IMR-90 (cell line): ENCODE results near the gene ARL5C. TPM values are rescaled to one million over a fixed set of nuclear protein-coding genes. Genes with fewer than 3 reads are reported as not detected.

Experiments
- ATAC-seq: fragments of 200-7000 bp; cut with Tn5 transposase; 2 replicates; pipeline ENCODE4 v1.9.1; 2020; ENCODE audit warnings: low read depth, mild to moderate bottlenecking, moderate library complexity
- BruUV-seq: library from RNA; stranded (reverse); fragments of 400-500 nt; replicated peaks from 2 replicates; lab custom pipeline; 2021; lab: Mats Ljungman, UMichigan
- CTCF ChIA-PET: fragments of 300-600 bp; formaldehyde crosslinking; extraction: SDS; loops from one replicate; lab custom pipeline; 2021; ENCODE audit warnings: antibody characterized with exemption; lab: Yijun Ruan, JAX
- POLR2A ChIA-PET: fragments of 300-600 bp; sonication (Branson Sonifier 250); formaldehyde crosslinking; loops from one replicate; lab custom pipeline; 2022; ENCODE audit warnings: antibody characterized with exemption; ENCODE audit not compliant: unreplicated experiment; lab: Charles Lee
- DNase-seq: peaks from one replicate; pipeline ENCODE4 v3.0.0; 2013
- H2AFZ ChIP-seq: replicated peaks from 2 replicates; pipeline ENCODE3; 2013; ENCODE audit warnings: low read length, mild to moderate bottlenecking; ENCODE audit not compliant: poor library complexity
- H2AK5ac ChIP-seq: 2 replicates; pipeline ENCODE4 v1.6.1; 2013; ENCODE audit warnings: low read depth, low read length, inconsistent platforms
- H2AK9ac ChIP-seq: replicated peaks from 2 replicates; pipeline ENCODE3; 2013; ENCODE audit warnings: mild to moderate bottlenecking, low read depth, low read length, moderate library complexity; ENCODE audit not compliant: poor library complexity
- H2BK120ac ChIP-seq: 2 replicates; pipeline ENCODE4 v1.6.1; 2013; ENCODE audit warnings: low read depth, low read length, inconsistent platforms
- H2BK15ac ChIP-seq: 3 replicates; pipeline ENCODE4 v1.6.1; 2013; ENCODE audit warnings: low read depth, low read length, inconsistent platforms
- H2BK20ac ChIP-seq: 2 replicates; pipeline ENCODE4 v1.6.1; 2013; ENCODE audit warnings: low read depth, mild to moderate bottlenecking, inconsistent platforms, low read length, moderate library complexity
- H2BK5ac ChIP-seq: 2 replicates; pipeline ENCODE4 v1.6.1; 2013; ENCODE audit warnings: mild to moderate bottlenecking, low read depth, low read length, inconsistent platforms; ENCODE audit not compliant: poor library complexity, severe bottlenecking
- H3K14ac ChIP-seq: replicated peaks from 2 replicates; pipeline ENCODE4 v1.6.1; 2013; ENCODE audit warnings: low read depth, low read length, inconsistent platforms
- H3K18ac ChIP-seq: 2 replicates; pipeline ENCODE4 v1.6.1; 2013; ENCODE audit warnings: low read depth, low read length, control low read depth
- H3K23ac ChIP-seq: 2 replicates; pipeline ENCODE4 v1.6.1; 2013; ENCODE audit warnings: low read depth, low read length, inconsistent platforms
- H3K27ac ChIP-seq: 2 replicates; pipeline ENCODE4 v1.5.1; 2013; ENCODE audit warnings: mild to moderate bottlenecking, control low read depth, low read length; ENCODE audit not compliant: insufficient read depth
- H3K27me3 ChIP-seq: 2 replicates; pipeline ENCODE4 v1.6.1; 2013; ENCODE audit warnings: low read length; ENCODE audit not compliant: control insufficient read depth, insufficient read depth
- H3K36me3 ChIP-seq: 2 replicates; pipeline ENCODE4 v1.6.1; 2013; ENCODE audit warnings: low read length, mixed read lengths; ENCODE audit not compliant: control insufficient read depth, insufficient read depth
- H3K4ac ChIP-seq: 2 replicates; pipeline ENCODE4 v1.6.1; 2013; ENCODE audit warnings: low read depth, low read length, inconsistent platforms
- H3K4me1 ChIP-seq: 2 replicates; pipeline ENCODE4 v1.6.1; 2013; ENCODE audit warnings: low read length, mixed read lengths; ENCODE audit not compliant: control insufficient read depth, insufficient read depth
- H3K4me2 ChIP-seq: 2 replicates; pipeline ENCODE4 v1.6.1; 2013; ENCODE audit warnings: low read depth, mild to moderate bottlenecking, control low read depth, low read length, moderate library complexity
- H3K4me3 ChIP-seq: 2 replicates; pipeline ENCODE4 v1.5.1; 2013; ENCODE audit warnings: low read depth, mild to moderate bottlenecking, control low read depth, low read length, moderate library complexity; ENCODE audit not compliant: insufficient read depth
- H3K56ac ChIP-seq: 2 replicates; pipeline ENCODE4 v1.6.1; 2013; ENCODE audit warnings: low read length, inconsistent platforms; ENCODE audit not compliant: insufficient read depth; ENCODE audit errors: extremely low read depth
- H3K79me1 ChIP-seq, 2 experiments: 2 replicates each; pipeline ENCODE4 v1.6.1; 2013; ENCODE audit warnings: low read length in 2 of 2, inconsistent platforms in 1 of 2, low read depth in 1 of 2
- H3K9ac ChIP-seq: 2 replicates; pipeline ENCODE4 v1.6.1; 2013; ENCODE audit warnings: low read depth, low read length, control low read depth
- H3K9me1 ChIP-seq: 2 replicates; pipeline ENCODE4 v1.6.1; 2013; ENCODE audit warnings: low read length, inconsistent platforms; ENCODE audit not compliant: insufficient read depth
- H3K9me3 ChIP-seq: 2 replicates; pipeline ENCODE4 v1.6.1; 2013; ENCODE audit warnings: low read length; ENCODE audit not compliant: control insufficient read depth, insufficient read depth
- H4K20me1 ChIP-seq: 2 replicates; pipeline ENCODE4 v1.6.1; 2013; ENCODE audit warnings: low read length, inconsistent platforms; ENCODE audit not compliant: insufficient read depth
- H4K5ac ChIP-seq: 2 replicates; pipeline ENCODE4 v1.6.1; 2013; ENCODE audit warnings: mild to moderate bottlenecking, low read depth, low read length, control low read depth
- H4K8ac ChIP-seq, 2 experiments: 2 replicates each; pipeline ENCODE4 v1.6.1; 2013; ENCODE audit warnings: low read depth in 2 of 2, low read length in 2 of 2, control low read depth in 1 of 2, inconsistent platforms in 1 of 2
- H4K91ac ChIP-seq: 2 replicates; pipeline ENCODE4 v1.6.1; 2013; ENCODE audit warnings: low read depth, low read length, inconsistent platforms; ENCODE audit not compliant: insufficient read depth
- CHD1 ChIP-seq: IDR thresholded peaks from 2 replicates; pipeline ENCODE4 v1.6.1; 2012; ENCODE audit warnings: low read depth, low read length, improper control_type of control experiment
- MAZ ChIP-seq: IDR thresholded peaks from 2 replicates; pipeline ENCODE4 v1.6.1; 2012; ENCODE audit warnings: low read depth, mild to moderate bottlenecking, low read length, improper control_type of control experiment, moderate library complexity, borderline replicate concordance
- MXI1 ChIP-seq: IDR thresholded peaks from 2 replicates; pipeline ENCODE4 v1.6.1; 2012; ENCODE audit warnings: low read depth, mild to moderate bottlenecking, low read length, moderate library complexity, borderline replicate concordance
- RAD21 ChIP-seq: IDR thresholded peaks from 2 replicates; pipeline ENCODE4 v1.6.1; 2012; ENCODE audit warnings: low read length, improper control_type of control experiment
- SMC3 ChIP-seq: fragments of 150-350 bp; IDR thresholded peaks from 2 replicates; pipeline ENCODE4 v1.6.1; 2016; ENCODE audit warnings: low read depth, mild to moderate bottlenecking, antibody characterized with exemption, low read length, moderate library complexity
- USF2 ChIP-seq: fragments of 150-350 bp; IDR thresholded peaks from 2 replicates; pipeline ENCODE4 v1.6.1; 2017; ENCODE audit warnings: mild to moderate bottlenecking, antibody characterized with exemption, low read length, low read depth
- WGBS, 2 experiments: methylation state at CpG; one replicate each; pipeline versions ENCODE4 v1.1.5 to v1.1.7; 2013; ENCODE audit warnings: missing lambda C conversion rate in 2 of 2; ENCODE audit not compliant: insufficient read length in 1 of 2; ENCODE audit errors: extremely low coverage in 2 of 2; 5-methylcytosine and 5-hydroxymethylcytosine counted together
- dilution Hi-C: fragments of 300-500 bp; cut with HindIII; formaldehyde crosslinking; loops from one replicate; pipeline ENCODE4 v1.14.3; 2018; ENCODE audit warnings: low sequenced_read_pairs; ENCODE audit not compliant: unreplicated experiment
- in situ Hi-C: fragments of 300-500 bp; cut with MboI; formaldehyde crosslinking; loops from 3 replicates; pipeline ENCODE4 v1.14.3; 2019; ENCODE audit warnings: low sequenced_read_pairs, inconsistent platforms, mixed read lengths
- intact Hi-C: fragments of 100-400 bp; cut with micrococcal nuclease; formaldehyde crosslinking; loops from 2 replicates; pipeline ENCODE4 v1.10.0; 2022
- polyA plus RNA-seq, 3 experiments: library from polyadenylated mRNA; depleted of rRNA; stranded (reverse); fragments of >200 nt; gene quantifications; 2 replicates each; pipeline ENCODE4 v1.2.3, GENCODE V29; 2012; ENCODE audit warnings: low replicate concordance in 1 of 3
- total RNA-seq: library from RNA; depleted of rRNA; stranded (reverse); fragments of >200 nt; gene quantifications from 2 replicates; pipeline ENCODE4 v1.2.3, GENCODE V29; 2012
- TF ChIP-seq, protein P1 (sequence below): conservative IDR thresholded peaks from 2 replicates; pipeline ENCODE4 v1.5.1; 2012; ENCODE audit warnings: mild to moderate bottlenecking, low read depth, low read length, improper control_type of control experiment

The ARL5C gene
- total and polyA plus RNA-seq, 2 of the 4 experiments (the other 2 are of a cell fraction): not detected

- H2BK5ac ChIP-seq: no peak overlapping the region
- H3K23ac ChIP-seq: no peak overlapping the region; the same call in 1 of the 2 replicates
- H2BK15ac ChIP-seq: no peak overlapping the region
- peaks cover 26% of the 10 kb centered on the region for H3K9me1 ChIP-seq
- H4K20me1 ChIP-seq: peaks cover 21% of the 10 kb centered on the region
- no peak overlapping the region for H4K91ac ChIP-seq
- H3K56ac ChIP-seq: no peak overlapping the region
- no peak overlapping the region; a peak in 1 of 4 replicates for H4K8ac ChIP-seq
- H3K9me3 ChIP-seq: no peaks in the 10 kb centered on the region
- no TSS peak for BruUV-seq
- H3K79me1 ChIP-seq: peaks cover 29 to 58% of the 10 kb centered on the region in 2 experiments
- ChIA-PET POLR2A (no interaction called here), CTCF (no interaction called here)
- ATAC-seq (peak; percentile 47), DNase-seq (peak; percentile 67)
- dilution Hi-C loops: no loop called here
- peak overlapping the region; percentile 82 for H2AK9ac ChIP-seq
- no peak overlapping the region for H2BK120ac ChIP-seq
- H2AK5ac ChIP-seq: peak overlapping the region; percentile 78
- intact Hi-C loops: no loop called here
- H3K9ac ChIP-seq: no peak overlapping the region
- no peak overlapping the region for H4K5ac ChIP-seq
- H3K4me1 ChIP-seq: peaks cover 19% of the 10 kb centered on the region
- no peak overlapping the region for H3K4me2 ChIP-seq
- WGBS, 2 experiments: 46% methylated on average over 8 of the region's 20 CpGs; no CpG with 5 or more reads in 1 of the 2 experiments
- no peak overlapping the region for H3K4me3 ChIP-seq
- no peak overlapping the region for H3K14ac ChIP-seq
- H3K18ac ChIP-seq: no peak overlapping the region
- peak overlapping the region; percentile 44 for H2AFZ ChIP-seq
- TF ChIP-seq, protein P1, sequence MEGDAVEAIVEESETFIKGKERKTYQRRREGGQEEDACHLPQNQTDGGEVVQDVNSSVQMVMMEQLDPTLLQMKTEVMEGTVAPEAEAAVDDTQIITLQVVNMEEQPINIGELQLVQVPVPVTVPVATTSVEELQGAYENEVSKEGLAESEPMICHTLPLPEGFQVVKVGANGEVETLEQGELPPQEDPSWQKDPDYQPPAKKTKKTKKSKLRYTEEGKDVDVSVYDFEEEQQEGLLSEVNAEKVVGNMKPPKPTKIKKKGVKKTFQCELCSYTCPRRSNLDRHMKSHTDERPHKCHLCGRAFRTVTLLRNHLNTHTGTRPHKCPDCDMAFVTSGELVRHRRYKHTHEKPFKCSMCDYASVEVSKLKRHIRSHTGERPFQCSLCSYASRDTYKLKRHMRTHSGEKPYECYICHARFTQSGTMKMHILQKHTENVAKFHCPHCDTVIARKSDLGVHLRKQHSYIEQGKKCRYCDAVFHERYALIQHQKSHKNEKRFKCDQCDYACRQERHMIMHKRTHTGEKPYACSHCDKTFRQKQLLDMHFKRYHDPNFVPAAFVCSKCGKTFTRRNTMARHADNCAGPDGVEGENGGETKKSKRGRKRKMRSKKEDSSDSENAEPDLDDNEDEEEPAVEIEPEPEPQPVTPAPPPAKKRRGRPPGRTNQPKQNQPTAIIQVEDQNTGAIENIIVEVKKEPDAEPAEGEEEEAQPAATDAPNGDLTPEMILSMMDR: peak; percentile 62
- TF ChIP-seq MAZ (peak; percentile 66), USF2 (no peak), MXI1 (peak; percentile 85; the same call in 1 of the 2 replicates), RAD21 (peak; percentile 61), CHD1 (no peak), SMC3 (peak; percentile 69)
- in situ Hi-C loops: no loop called here
- 0 out of 2 replicates have a peak overlapping the region, but pooled peaks have one; percentile 36 for H3K4ac ChIP-seq
- peaks cover 26% of the 10 kb centered on the region for H3K36me3 ChIP-seq
- no peak overlapping the region for H3K27ac ChIP-seq
- H2BK20ac ChIP-seq: 0 out of 2 replicates have a peak overlapping the region, but pooled peaks have one; percentile 47
- no peaks in the 10 kb centered on the region for H3K27me3 ChIP-seq
These were observed 28.4 kb upstream of the ARL5C start for GRCh38 chr17:39194089-39194984.
